GM19463 (cell line): Measurements from ENCODE around the gene RD3L.
A peak's percentile ranks its signal among the peaks of the same experiment; 100 is the strongest.
"Not testable (repeated sequence)": the region's sequence is repeated elsewhere in the genome, so short reads cannot be mapped to it uniquely, and the experiment has no call there.

Source experiments
- ATAC-seq: cut with Tn5 transposase; IDR thresholded peaks from one replicate; pipeline ENCODE4 v1.9.1; 2021; ENCODE audit warnings: mild to moderate bottlenecking, moderate library complexity; ENCODE audit not compliant: unreplicated experiment

RD3L gene

GRCh38 chr14:103928011-103928890, 14.1 kb downstream of the RD3L start, which contains the start of gene TDRD9:
TDRD9 (plus strand) TSS chr14:103928456; CDS start chr14:103928510, 54 bp downstream.
- no peak for ATAC-seq

GRCh38 chr14:103927566-103927965, 14.8 kb downstream of the RD3L start:
- ATAC-seq, result no peak

- ATAC-seq, result no peak
These were observed 17.0 kb downstream of the RD3L start for GRCh38 chr14:103925316-103925715.

GRCh38 chr14:103923863-103924262, 18.5 kb downstream of the RD3L start:
- ATAC-seq, result no peak

- not testable (repeated sequence) for ATAC-seq
These were observed 20.5 kb downstream of the RD3L start for GRCh38 chr14:103921855-103922200.

GRCh38 chr14:103920981-103921854, 21.1 kb downstream of the RD3L start:
- ATAC-seq, result peak; percentile 97

- ATAC-seq, result no peak
These were observed 25.6 kb downstream of the RD3L start for GRCh38 chr14:103916636-103917262.

GRCh38 chr14:103915616-103916015, 26.7 kb downstream of the RD3L start:
- no peak for ATAC-seq

GRCh38 chr14:103910984-103911383, 31.3 kb downstream of the RD3L start:
- ATAC-seq, result no peak

- peak; percentile 62 for ATAC-seq
These were observed 31.9 kb downstream of the RD3L start for GRCh38 chr14:103910262-103910935.

GRCh38 chr14:103909531-103910261, 32.6 kb downstream of the RD3L start:
- no peak for ATAC-seq

GRCh38 chr14:103908580-103908979, 33.7 kb downstream of the RD3L start:
- no peak for ATAC-seq

- ATAC-seq, result no peak
These were observed 36.4 kb downstream of the RD3L start for GRCh38 chr14:103905842-103906456.

GRCh38 chr14:103904493-103905107, 37.7 kb downstream of the RD3L start:
- ATAC-seq, result no peak

- no peak for ATAC-seq
These were observed 42.5 kb downstream of the RD3L start for GRCh38 chr14:103899833-103900232.

- ATAC-seq, result no peak
These were observed 43.0 kb downstream of the RD3L start for GRCh38 chr14:103899316-103899715.

- no peak for ATAC-seq
These were observed 43.6 kb downstream of the RD3L start for GRCh38 chr14:103898711-103899110.

GRCh38 chr14:103898204-103898603, 44.1 kb downstream of the RD3L start:
- no peak for ATAC-seq
